Activated T-helper 9 cell treated with anti-CD3 and anti-CD28 coated beads, Interleukin-2, amount 50 U/mL, for 16 hours (primary cell): ENCODE measurements around the gene SLC6A4.
"Not testable (repeated sequence)": the region's sequence is repeated elsewhere in the genome, so short reads cannot be mapped to it uniquely, and the experiment has no call there.

ENCODE experiments used
- DNase-seq: peaks from one replicate; pipeline ENCODE4 v3.0.0-alpha.2; 2020; ENCODE audit warnings: low read depth

SLC6A4 gene

GRCh38 chr17:30172560-30172959, 62.9 kb downstream of the SLC6A4 start:
- DNase-seq = no peak

DNA sequence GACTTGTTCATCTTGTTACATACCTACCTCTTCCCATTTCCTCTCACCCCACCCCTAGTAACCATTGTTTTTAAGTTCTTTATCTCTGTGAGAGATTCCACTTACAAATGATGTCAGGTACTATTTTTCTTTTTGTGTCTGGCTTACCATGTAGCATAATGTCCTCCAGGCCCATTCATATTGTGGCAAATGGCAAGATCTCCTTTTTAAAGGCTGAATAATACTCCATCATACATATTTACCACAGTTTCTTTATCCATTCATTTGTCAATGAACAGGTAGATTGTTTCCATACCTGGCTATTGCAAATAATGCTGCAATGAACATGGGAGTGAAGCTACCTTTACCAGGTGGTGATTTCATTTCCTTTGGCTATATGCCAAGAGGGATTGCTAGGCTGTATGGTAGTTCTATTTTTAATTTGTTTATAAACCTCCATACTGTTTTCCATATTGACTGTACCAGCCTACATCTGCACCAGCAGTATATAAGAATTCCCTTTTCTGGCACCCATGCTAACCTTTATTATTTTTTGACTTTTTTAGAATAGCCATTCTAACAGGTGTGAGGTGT, 65.0 kb downstream of the SLC6A4 start:
- DNase-seq = no peak

GRCh38 chr17:30165960-30166359, 69.5 kb downstream of the SLC6A4 start:
- DNase-seq = no peak

DNA sequence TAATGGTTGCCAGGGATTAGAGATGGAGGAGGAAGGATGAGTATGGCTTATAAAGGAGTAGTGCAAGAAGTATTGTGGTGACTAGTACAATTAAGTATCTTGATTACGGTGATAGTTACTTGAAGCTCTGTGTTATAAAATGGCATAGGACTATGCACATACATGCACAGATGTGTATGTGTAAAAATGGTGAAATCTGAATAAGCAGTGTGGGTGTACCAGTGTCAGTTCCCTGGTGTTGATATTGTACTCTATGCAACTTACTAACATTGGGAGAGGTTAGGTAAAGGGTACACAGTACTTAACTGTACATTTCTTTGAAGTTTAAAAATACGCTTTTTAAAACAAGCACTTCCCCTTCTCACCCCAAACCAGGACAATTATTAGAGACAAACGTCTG, 70.3 kb downstream of the SLC6A4 start:
- no peak for DNase-seq

GRCh38 chr17:30164531-30164930, 71.0 kb downstream of the SLC6A4 start:
- no peak for DNase-seq

DNA sequence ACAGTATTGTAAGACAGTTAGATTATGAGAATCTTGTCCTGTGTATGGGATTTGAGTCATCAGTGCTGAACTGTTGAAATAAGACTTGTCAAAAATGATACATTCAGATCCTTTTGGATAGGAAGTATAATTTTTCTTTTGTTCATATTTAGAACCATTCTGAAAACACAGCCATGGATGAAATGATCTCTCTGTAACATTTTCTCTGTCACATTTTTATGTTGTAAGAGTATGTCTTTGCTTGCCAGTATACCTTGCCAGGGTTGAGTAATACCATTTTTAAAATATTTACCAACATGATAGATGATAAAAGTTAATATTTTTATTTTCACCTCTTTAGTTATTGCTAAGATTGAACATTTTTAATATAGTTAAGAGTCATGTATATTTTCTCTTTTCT, 73.9 kb downstream of the SLC6A4 start:
- no peak for DNase-seq

- no peak for DNase-seq
These were observed 74.9 kb downstream of the SLC6A4 start for GRCh38 chr17:30160419-30161172.

GRCh38 chr17:30158896-30159625, 76.4 kb downstream of the SLC6A4 start:
- no peak for DNase-seq

- no peak for DNase-seq
These were observed 80.1 kb downstream of the SLC6A4 start for GRCh38 chr17:30155389-30155788.

DNA sequence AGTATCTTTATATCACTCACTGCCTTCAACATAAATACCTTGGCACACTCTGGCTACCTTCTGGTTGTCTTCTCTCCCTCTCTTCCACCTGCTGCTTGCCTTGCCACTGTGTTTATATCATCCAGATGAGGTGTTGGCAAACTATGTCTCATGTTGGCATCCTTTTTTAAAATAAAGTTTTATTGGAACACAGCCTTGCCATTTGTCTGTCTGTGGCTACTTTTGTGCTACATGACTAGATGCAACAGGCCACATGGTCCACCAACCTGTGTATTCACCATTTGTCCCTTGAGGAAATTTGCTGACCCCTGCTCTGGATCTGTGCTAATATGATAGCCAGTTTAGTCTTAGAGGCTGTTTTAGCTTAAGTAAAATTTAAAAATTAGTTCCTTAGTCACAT, 82.0 kb downstream of the SLC6A4 start:
- DNase-seq = no peak

DNA sequence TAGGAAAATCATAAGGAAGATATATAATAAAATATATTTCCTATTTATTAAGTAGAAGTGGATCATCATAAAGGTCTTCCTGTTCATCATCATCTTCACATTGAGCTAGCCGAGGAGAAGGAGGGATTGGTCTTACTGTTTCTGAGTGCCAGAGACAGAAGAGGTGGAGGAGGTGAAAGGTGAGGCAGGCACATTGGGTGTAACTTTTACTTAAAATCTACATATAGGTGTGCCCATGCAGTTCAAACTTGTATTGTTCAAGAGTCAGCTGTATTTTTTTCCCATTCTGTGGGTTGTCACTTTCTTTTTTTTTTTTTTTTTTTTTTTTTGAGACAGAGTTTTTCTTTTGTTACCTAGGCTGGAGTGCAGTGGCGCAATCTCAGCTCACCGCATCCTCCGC, 84.0 kb downstream of the SLC6A4 start:
- no peak for DNase-seq

DNA sequence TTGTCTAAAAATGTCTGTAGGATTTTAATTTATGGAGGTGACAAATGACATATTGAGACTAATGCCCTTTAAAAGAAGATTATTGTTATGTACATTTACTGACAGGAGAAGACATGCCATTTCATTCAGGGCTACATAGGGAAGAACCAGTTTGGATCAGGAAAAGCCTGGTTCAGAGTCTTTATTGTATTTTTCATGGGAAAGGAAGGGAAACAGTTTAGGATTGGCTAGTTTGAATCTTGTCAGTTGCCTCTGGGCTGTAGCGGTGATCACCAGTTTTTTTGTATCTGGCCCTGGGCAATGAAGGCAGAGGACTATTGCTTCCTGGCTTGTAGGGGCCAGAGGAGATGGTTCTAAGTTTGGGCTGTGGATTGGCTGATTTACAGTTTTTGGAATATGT, 87.1 kb downstream of the SLC6A4 start:
- no peak for DNase-seq

DNA sequence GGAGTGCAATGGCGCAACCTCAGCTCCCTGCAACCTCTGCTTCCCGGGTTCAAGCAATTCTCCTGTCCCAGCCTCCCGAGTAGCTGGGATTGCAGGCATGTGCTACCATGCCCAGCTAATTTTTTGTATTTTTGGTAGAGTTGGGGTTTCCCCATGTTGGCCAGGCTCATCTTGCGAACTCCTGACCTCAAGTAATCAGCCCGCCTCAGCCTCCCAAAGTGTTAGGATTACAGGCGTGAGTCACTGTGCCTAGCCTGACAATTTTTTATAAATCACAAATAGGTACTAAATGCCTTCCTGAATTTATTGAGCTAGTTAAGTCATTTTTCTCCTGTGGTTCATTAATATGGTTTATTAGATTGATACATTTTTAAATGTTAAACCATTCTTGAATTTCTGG, 87.6 kb downstream of the SLC6A4 start:
- DNase-seq = not testable (repeated sequence)
